Lower leg skin (tissue), 3 donors: Measurements from ENCODE around the gene POLR3E.

ENCODE experiments used
- CTCF ChIP-seq, 3 donors: fragments of 450-650 bp; IDR thresholded peaks; one replicate each; pipeline ENCODE4 v1.5.1; 2016; ENCODE audit warnings: antibody characterized with exemption in 3 of 3, mild to moderate bottlenecking in 3 of 3, moderate library complexity in 2 of 3
- POLR2A ChIP-seq, 2 donors: fragments of 450-650 bp; IDR thresholded peaks; one replicate each; pipeline ENCODE4 v1.6.1; 2016 to 2017; ENCODE audit warnings: antibody characterized with exemption in 2 of 2, mild to moderate bottlenecking in 1 of 2, moderate library complexity in 1 of 2

- TF ChIP-seq POLR2A (IDR thresholded peaks at IDR 0.05): no peak
- no peak for TF ChIP-seq CTCF (IDR thresholded peaks at IDR 0.05)
Observed at GRCh38 chr16:22383827-22384226, 86.6 kb downstream of the POLR3E start.
